SU-DHL-6 (cell line): Measurements from ENCODE around the gene STEAP3.

ENCODE experiments used
- H2AFZ ChIP-seq: fragments of 200-600 bp; sonication (generic); 2 replicates; pipeline ENCODE4 v1.6.1; 2014; ENCODE audit warnings: low read depth, mild to moderate bottlenecking, moderate library complexity, mixed read lengths, antibody characterized with exemption, low read length; ENCODE audit not compliant: severe bottlenecking
- H3F3A ChIP-seq: fragments of 200-600 bp; shearing (Covaris generic); 2 replicates; pipeline ENCODE4 v1.6.0; 2016; ENCODE audit warnings: antibody characterized with exemption, mild to moderate bottlenecking; ENCODE audit not compliant: insufficient read depth
- H3K27ac ChIP-seq: fragments of 200-600 bp; sonication (generic); 2 replicates; pipeline ENCODE4 v1.5.1; 2016; ENCODE audit warnings: low read depth, mild to moderate bottlenecking, low read length, moderate library complexity, mixed read lengths
- H3K27me3 ChIP-seq: fragments of 200-600 bp; sonication (generic), shearing (Covaris generic); 2 replicates; pipeline ENCODE4 v1.6.0; 2014; ENCODE audit warnings: mild to moderate bottlenecking, low read length
- H3K36me3 ChIP-seq: fragments of 200-600 bp; sonication (generic); 2 replicates; pipeline ENCODE4 v1.6.1; 2014; ENCODE audit warnings: mild to moderate bottlenecking, low read length, mixed read lengths
- H3K4me2 ChIP-seq: fragments of 300-600, 200-600 bp; shearing (Covaris generic), sonication (generic); 2 replicates; pipeline ENCODE4 v1.6.0; 2014; ENCODE audit warnings: low read length, low read depth, mild to moderate bottlenecking; ENCODE audit not compliant: poor library complexity, severe bottlenecking
- H3K4me3 ChIP-seq: fragments of 200-600 bp; sonication (generic); 2 replicates; pipeline ENCODE4 v1.5.1; 2014; ENCODE audit warnings: antibody characterized with exemption, low read length, mild to moderate bottlenecking, mixed read lengths; ENCODE audit not compliant: insufficient read depth, poor library complexity, severe bottlenecking
- H3K79me2 ChIP-seq: fragments of 200-600 bp; sonication (generic); 2 replicates; pipeline ENCODE4 v1.6.1; 2014; ENCODE audit warnings: mild to moderate bottlenecking, low read length, moderate library complexity; ENCODE audit not compliant: insufficient read depth
- H3K9ac ChIP-seq: fragments of 200-600 bp; sonication (generic); 2 replicates; pipeline ENCODE4 v1.7.0; 2014; ENCODE audit warnings: mild to moderate bottlenecking, low read length
- H3K9me2 ChIP-seq: fragments of 200-600 bp; sonication (generic); replicated peaks from 2 replicates; pipeline ENCODE4 v1.6.1; 2014; ENCODE audit warnings: low read length; ENCODE audit not compliant: insufficient read depth
- H3K9me3 ChIP-seq: fragments of 200-600 bp; sonication (generic); 2 replicates; pipeline ENCODE4 v1.6.1; 2014; ENCODE audit warnings: low read length, mixed read lengths; ENCODE audit not compliant: insufficient read depth
- H4K20me1 ChIP-seq: fragments of 200-600 bp; sonication (generic); 2 replicates; pipeline ENCODE4 v1.6.1; 2014; ENCODE audit warnings: low read depth, mild to moderate bottlenecking, antibody characterized with exemption, low read length, moderate library complexity, mixed read lengths
- EZH2phosphoT487 ChIP-seq: fragments of 200-600 bp; sonication (generic), shearing (Covaris generic); conservative IDR thresholded peaks from 2 replicates; pipeline ENCODE4 v1.6.1; 2018; ENCODE audit warnings: mild to moderate bottlenecking, antibody characterized with exemption, low read length, moderate library complexity, mixed read lengths
- TF ChIP-seq, protein P1 (sequence below): fragments of 200-600 bp; sonication (generic); IDR thresholded peaks from one replicate; pipeline ENCODE4 v1.5.1; 2017; ENCODE audit warnings: antibody characterized with exemption, mild to moderate bottlenecking, low read length, moderate library complexity; ENCODE audit not compliant: insufficient read depth, poor library complexity, severe bottlenecking

The STEAP3 gene

DNA sequence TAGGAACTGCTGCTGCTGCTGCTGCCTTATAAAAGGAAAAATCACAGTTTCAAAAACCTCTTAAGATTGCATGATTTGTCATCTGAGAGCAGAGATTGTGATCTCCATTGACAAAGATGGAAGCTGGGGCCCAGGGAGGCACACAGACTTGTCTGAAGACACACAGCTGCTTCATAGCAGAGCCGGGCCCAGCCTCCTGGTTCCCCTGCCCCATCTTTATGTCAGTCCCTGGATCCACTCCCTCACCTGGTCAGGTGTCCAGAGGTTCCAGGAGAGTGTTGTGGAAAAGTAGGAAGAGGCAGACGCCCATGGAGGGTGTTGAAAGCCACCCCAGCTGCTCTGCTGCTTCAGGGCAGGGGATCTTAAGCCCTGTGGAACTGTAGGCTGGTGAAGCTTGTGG is 20.0 kb downstream of the STEAP3 start:
- Histone ChIP-seq H3F3A (no peaks in the 10 kb centered on the region), H3K79me2 (no peaks in the 10 kb centered on the region)
- no peak for TF ChIP-seq EZH2phosphoT487
- TF ChIP-seq, protein P1, sequence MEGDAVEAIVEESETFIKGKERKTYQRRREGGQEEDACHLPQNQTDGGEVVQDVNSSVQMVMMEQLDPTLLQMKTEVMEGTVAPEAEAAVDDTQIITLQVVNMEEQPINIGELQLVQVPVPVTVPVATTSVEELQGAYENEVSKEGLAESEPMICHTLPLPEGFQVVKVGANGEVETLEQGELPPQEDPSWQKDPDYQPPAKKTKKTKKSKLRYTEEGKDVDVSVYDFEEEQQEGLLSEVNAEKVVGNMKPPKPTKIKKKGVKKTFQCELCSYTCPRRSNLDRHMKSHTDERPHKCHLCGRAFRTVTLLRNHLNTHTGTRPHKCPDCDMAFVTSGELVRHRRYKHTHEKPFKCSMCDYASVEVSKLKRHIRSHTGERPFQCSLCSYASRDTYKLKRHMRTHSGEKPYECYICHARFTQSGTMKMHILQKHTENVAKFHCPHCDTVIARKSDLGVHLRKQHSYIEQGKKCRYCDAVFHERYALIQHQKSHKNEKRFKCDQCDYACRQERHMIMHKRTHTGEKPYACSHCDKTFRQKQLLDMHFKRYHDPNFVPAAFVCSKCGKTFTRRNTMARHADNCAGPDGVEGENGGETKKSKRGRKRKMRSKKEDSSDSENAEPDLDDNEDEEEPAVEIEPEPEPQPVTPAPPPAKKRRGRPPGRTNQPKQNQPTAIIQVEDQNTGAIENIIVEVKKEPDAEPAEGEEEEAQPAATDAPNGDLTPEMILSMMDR: no peak

DNA sequence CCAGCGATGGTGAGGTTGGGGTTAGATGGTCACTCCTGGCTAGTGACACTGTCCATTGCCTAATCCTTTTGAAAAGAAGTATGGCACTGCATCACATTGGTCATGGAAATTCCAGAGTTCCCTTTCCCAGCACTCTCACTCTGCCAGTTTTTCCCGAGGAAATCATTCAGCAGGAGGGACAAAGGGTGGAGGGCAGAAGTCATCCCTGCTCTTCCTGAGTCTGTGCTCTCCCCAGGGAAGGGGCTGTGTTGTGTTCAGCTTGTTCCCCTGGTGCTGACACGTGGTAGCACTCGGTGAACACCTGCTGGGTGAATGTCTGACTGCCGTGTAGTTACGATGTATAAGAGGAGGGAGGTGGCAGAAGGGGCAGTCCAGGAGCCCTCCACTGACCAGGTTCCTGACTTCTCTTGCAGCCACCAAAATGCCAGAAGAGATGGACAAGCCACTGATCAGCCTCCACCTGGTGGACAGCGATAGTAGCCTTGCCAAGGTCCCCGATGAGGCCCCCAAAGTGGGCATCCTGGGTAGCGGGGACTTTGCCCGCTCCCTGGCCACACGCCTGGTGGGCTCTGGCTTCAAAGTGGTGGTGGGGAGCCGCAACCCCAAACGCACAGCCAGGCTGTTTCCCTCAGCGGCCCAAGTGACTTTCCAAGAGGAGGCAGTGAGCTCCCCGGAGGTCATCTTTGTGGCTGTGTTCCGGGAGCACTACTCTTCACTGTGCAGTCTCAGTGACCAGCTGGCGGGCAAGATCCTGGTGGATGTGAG is 21.6 kb downstream of the STEAP3 start:
- Histone ChIP-seq H3K27ac (no peak overlapping the region), H3K9ac (no peak overlapping the region), H3K4me3 (no peak overlapping the region), H3K9me3 (no peaks in the 10 kb centered on the region), H3K4me2 (no peak overlapping the region), H3K9me2 (no peaks in the 10 kb centered on the region), H3K36me3 (no peaks in the 10 kb centered on the region), H4K20me1 (no peaks in the 10 kb centered on the region), H3K79me2 (no peaks in the 10 kb centered on the region), H3K27me3 (no peaks in the 10 kb centered on the region), H2AFZ (no peak overlapping the region), H3F3A (no peaks in the 10 kb centered on the region)
- TF ChIP-seq, protein P1: no peak
- TF ChIP-seq EZH2phosphoT487: no peak

More for the DNA sequence above, 20.0 kb downstream of the STEAP3 start:
- Histone ChIP-seq H3K4me3 (no peak overlapping the region), H3K9me2 (no peaks in the 10 kb centered on the region), H2AFZ (no peak overlapping the region), H3K4me2 (no peak overlapping the region), H3K9ac (no peak overlapping the region), H3K27me3 (no peaks in the 10 kb centered on the region), H3K36me3 (no peaks in the 10 kb centered on the region), H3K27ac (no peak overlapping the region), H3K9me3 (no peaks in the 10 kb centered on the region), H4K20me1 (no peaks in the 10 kb centered on the region)

DNA sequence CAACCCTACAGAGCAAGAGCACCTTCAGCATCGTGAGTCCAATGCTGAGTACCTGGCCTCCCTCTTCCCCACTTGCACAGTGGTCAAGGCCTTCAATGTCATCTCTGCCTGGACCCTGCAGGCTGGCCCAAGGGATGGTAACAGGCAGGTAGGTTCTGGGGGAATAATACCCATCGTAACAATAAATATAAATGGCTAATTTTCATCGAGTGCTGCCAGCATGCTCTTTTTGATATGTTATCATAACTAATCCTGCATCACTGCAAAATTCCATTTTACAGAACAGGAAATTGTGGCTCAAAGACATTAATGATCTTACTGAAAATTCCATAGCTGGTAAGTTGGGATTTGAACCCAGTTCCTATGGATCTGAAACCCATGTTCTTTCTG is 22.2 kb downstream of the STEAP3 start:
- no peaks in the 10 kb centered on the region for H3K79me2 ChIP-seq
- no peak overlapping the region for H3K4me2 ChIP-seq
- no peaks in the 10 kb centered on the region for H3K9me2 ChIP-seq
- no peaks in the 10 kb centered on the region for H4K20me1 ChIP-seq
- no peaks in the 10 kb centered on the region for H3K27me3 ChIP-seq
- H3K4me3 ChIP-seq: no peak overlapping the region
- H3K9me3 ChIP-seq: no peaks in the 10 kb centered on the region
- no peak overlapping the region for H3K27ac ChIP-seq
- H2AFZ ChIP-seq: no peak overlapping the region
- TF ChIP-seq, protein P1: no peak
- TF ChIP-seq EZH2phosphoT487: no peak
- no peaks in the 10 kb centered on the region for H3K36me3 ChIP-seq
- no peaks in the 10 kb centered on the region for H3F3A ChIP-seq
- H3K9ac ChIP-seq: no peak overlapping the region
